WTC11 (cell line): ENCODE measurements around the gene RHOBTB3. TPM values are rescaled to one million over a fixed set of nuclear protein-coding genes. Genes with fewer than 3 reads are reported as not detected.

Experiments used
- ATAC-seq: fragments of 200-7000 bp; cut with Tn5 transposase; 2 replicates; pipeline ENCODE4 v1.10.0; 2021; ENCODE audit warnings: mild to moderate bottlenecking, moderate library complexity
- CTCF ChIA-PET: fragments of 300-600 bp; sonication (Branson Sonifier 250); formaldehyde crosslinking; loops from one replicate; lab custom pipeline; 2021; ENCODE audit warnings: antibody characterized with exemption; lab: Charles Lee
- POLR2A ChIA-PET: fragments of 350-600 bp; sonication (Branson Sonifier 250); formaldehyde crosslinking; loops from one replicate; lab custom pipeline; 2021; ENCODE audit warnings: antibody characterized with exemption; lab: Charles Lee
- DNase-seq: peaks from one replicate; pipeline ENCODE4 v3.0.0; 2021; ENCODE audit warnings: low spot score
- H3K27ac Mint-ChIP-seq: 2 replicates; pipeline ENCODE4 v1.8.0; 2021; ENCODE audit warnings: mixed read lengths
- H3K27me3 Mint-ChIP-seq: 2 replicates; pipeline ENCODE4 v1.8.0; 2021; ENCODE audit warnings: low read depth, mild to moderate bottlenecking, moderate library complexity, mixed read lengths
- H3K36me3 Mint-ChIP-seq: 2 replicates; pipeline ENCODE4 v1.8.0; 2021; ENCODE audit warnings: mixed read lengths
- H3K4me1 Mint-ChIP-seq: 2 replicates; pipeline ENCODE4 v1.8.0; 2022; ENCODE audit warnings: mixed read lengths
- H3K4me3 Mint-ChIP-seq: 2 replicates; pipeline ENCODE4 v1.8.0; 2021; ENCODE audit warnings: mild to moderate bottlenecking, moderate library complexity, mixed read lengths
- H3K9me3 Mint-ChIP-seq: 2 replicates; pipeline ENCODE4 v1.8.0; 2021; ENCODE audit warnings: mixed read lengths
- ATF6 ChIP-seq: sonication (generic); formaldehyde crosslinking; IDR thresholded peaks from 2 replicates; pipeline ENCODE4 v1.8.1; 2023; ENCODE audit warnings: mild to moderate bottlenecking, missing genetic modification reagents
- CBFB ChIP-seq: sonication (generic); formaldehyde crosslinking; IDR thresholded peaks from 2 replicates; pipeline ENCODE4 v1.8.1; 2022; ENCODE audit warnings: mild to moderate bottlenecking, low read depth, missing genetic modification reagents
- E2F4 ChIP-seq: sonication (generic); formaldehyde crosslinking; IDR thresholded peaks from 2 replicates; pipeline ENCODE4 v1.8.1; 2022; ENCODE audit warnings: low read depth, mild to moderate bottlenecking, moderate library complexity, missing genetic modification reagents, borderline replicate concordance
- GTF2I ChIP-seq: fragments of 250-450 bp; sonication (Bioruptor Pico); conservative IDR thresholded peaks from 2 replicates; pipeline ENCODE4 v1.4.0; 2021; ENCODE audit warnings: mild to moderate bottlenecking
- NR1H2 ChIP-seq: sonication (generic); formaldehyde crosslinking; IDR thresholded peaks from 2 replicates; pipeline ENCODE4 v1.9.0; 2021; ENCODE audit warnings: mild to moderate bottlenecking, moderate library complexity, missing genetic modification reagents
- NR3C1 ChIP-seq: sonication (generic); formaldehyde crosslinking; conservative IDR thresholded peaks from 2 replicates; pipeline ENCODE4 v1.8.1; 2023; ENCODE audit warnings: low read depth, mild to moderate bottlenecking, missing genetic modification reagents
- PRRX2 ChIP-seq: fragments of 250-450 bp; sonication (Bioruptor Pico); IDR thresholded peaks from 2 replicates; pipeline ENCODE4 v1.8.0; 2021; ENCODE audit warnings: mild to moderate bottlenecking
- SMAD3 ChIP-seq: sonication (generic); formaldehyde crosslinking; IDR thresholded peaks from 2 replicates; pipeline ENCODE4 v1.8.0; 2022; ENCODE audit warnings: missing genetic modification reagents, mild to moderate bottlenecking, borderline replicate concordance
- SP1 ChIP-seq: sonication (generic); formaldehyde crosslinking; conservative IDR thresholded peaks from 2 replicates; pipeline ENCODE4 v1.8.1; 2022; ENCODE audit warnings: missing genetic modification reagents
- TEAD4 ChIP-seq: sonication (generic); formaldehyde crosslinking; IDR thresholded peaks from 2 replicates; pipeline ENCODE4 v1.8.0; 2022; ENCODE audit warnings: mild to moderate bottlenecking, missing genetic modification reagents
- ZNF121 ChIP-seq: sonication (generic); formaldehyde crosslinking; IDR thresholded peaks from 2 replicates; pipeline ENCODE4 v1.8.0; 2023; ENCODE audit warnings: missing genetic modification reagents
- total RNA-seq: library from RNA; stranded (reverse); gene quantifications from 3 replicates; pipeline ENCODE4 v1.2.3, GENCODE V29; 2021
- TF ChIP-seq, protein P1 (sequence below): sonication (generic); formaldehyde crosslinking; IDR thresholded peaks from 2 replicates; pipeline ENCODE4 v1.8.1; 2023; ENCODE audit warnings: mild to moderate bottlenecking, missing genetic modification reagents
- TF ChIP-seq, protein P2 (sequence below): sonication (generic); formaldehyde crosslinking; IDR thresholded peaks from 2 replicates; pipeline ENCODE4 v1.8.0; 2022; ENCODE audit warnings: mild to moderate bottlenecking, missing genetic modification reagents
- TF ChIP-seq, protein P3 (sequence below): fragments of 250-450 bp; sonication (Bioruptor Pico); IDR thresholded peaks from 2 replicates; pipeline ENCODE4 v1.9.0; 2021; ENCODE audit warnings: mild to moderate bottlenecking, borderline replicate concordance
- TF ChIP-seq, protein P4 (sequence below): sonication (generic); formaldehyde crosslinking; IDR thresholded peaks from 2 replicates; pipeline ENCODE4 v1.8.0; 2023; ENCODE audit warnings: missing genetic modification reagents
- TF ChIP-seq, protein P5 (sequence below): sonication (generic); formaldehyde crosslinking; conservative IDR thresholded peaks from 2 replicates; pipeline ENCODE4 v1.8.1; 2023; ENCODE audit warnings: mild to moderate bottlenecking, low read depth, missing genetic modification reagents, moderate library complexity

RHOBTB3 gene
- total RNA-seq, 1 experiment from 2014 or later: 13.8 TPM

- ChIA-PET CTCF (interaction anchor here (1.1 to 2.3 kb wide), 2 partner anchors 13 to 28 kb away, joined by 3 to 12 read pairs; partner anchors contain the start of gene GLRX), POLR2A (interaction anchor here (2.1 kb wide), 1 partner anchor 13 kb away, joined by 11 read pairs; the partner anchor contains the start of gene GLRX)
- Mint-ChIP-seq H3K9me3 (peaks cover 8% of the 10 kb centered on the region), H3K4me3 (no peak overlapping the region), H3K27me3 (no peaks in the 10 kb centered on the region), H3K4me1 (peaks cover 49% of the 10 kb centered on the region), H3K36me3 (peaks cover 8% of the 10 kb centered on the region), H3K27ac (no peak overlapping the region)
- TF ChIP-seq E2F4 (CRISPR knock-in tag): no peak
- TF ChIP-seq GTF2I (CRISPR knock-in tag): no peak
- no peak for TF ChIP-seq ZNF121
- no peak for TF ChIP-seq NR1H2 (CRISPR knock-in tag)
- TF ChIP-seq, protein P1, sequence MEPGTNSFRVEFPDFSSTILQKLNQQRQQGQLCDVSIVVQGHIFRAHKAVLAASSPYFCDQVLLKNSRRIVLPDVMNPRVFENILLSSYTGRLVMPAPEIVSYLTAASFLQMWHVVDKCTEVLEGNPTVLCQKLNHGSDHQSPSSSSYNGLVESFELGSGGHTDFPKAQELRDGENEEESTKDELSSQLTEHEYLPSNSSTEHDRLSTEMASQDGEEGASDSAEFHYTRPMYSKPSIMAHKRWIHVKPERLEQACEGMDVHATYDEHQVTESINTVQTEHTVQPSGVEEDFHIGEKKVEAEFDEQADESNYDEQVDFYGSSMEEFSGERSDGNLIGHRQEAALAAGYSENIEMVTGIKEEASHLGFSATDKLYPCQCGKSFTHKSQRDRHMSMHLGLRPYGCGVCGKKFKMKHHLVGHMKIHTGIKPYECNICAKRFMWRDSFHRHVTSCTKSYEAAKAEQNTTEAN: no peak
- TF ChIP-seq, protein P2, sequence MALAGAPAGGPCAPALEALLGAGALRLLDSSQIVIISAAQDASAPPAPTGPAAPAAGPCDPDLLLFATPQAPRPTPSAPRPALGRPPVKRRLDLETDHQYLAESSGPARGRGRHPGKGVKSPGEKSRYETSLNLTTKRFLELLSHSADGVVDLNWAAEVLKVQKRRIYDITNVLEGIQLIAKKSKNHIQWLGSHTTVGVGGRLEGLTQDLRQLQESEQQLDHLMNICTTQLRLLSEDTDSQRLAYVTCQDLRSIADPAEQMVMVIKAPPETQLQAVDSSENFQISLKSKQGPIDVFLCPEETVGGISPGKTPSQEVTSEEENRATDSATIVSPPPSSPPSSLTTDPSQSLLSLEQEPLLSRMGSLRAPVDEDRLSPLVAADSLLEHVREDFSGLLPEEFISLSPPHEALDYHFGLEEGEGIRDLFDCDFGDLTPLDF (CRISPR knock-in tag): no peak
- no peak for TF ChIP-seq TEAD4 (CRISPR knock-in tag)
- TF ChIP-seq SP1: no peak
- TF ChIP-seq ATF6: no peak
- no peak for TF ChIP-seq PRRX2 (CRISPR knock-in tag)
- no peak for TF ChIP-seq CBFB
- TF ChIP-seq NR3C1 (CRISPR knock-in tag): no peak
- TF ChIP-seq, protein P3, sequence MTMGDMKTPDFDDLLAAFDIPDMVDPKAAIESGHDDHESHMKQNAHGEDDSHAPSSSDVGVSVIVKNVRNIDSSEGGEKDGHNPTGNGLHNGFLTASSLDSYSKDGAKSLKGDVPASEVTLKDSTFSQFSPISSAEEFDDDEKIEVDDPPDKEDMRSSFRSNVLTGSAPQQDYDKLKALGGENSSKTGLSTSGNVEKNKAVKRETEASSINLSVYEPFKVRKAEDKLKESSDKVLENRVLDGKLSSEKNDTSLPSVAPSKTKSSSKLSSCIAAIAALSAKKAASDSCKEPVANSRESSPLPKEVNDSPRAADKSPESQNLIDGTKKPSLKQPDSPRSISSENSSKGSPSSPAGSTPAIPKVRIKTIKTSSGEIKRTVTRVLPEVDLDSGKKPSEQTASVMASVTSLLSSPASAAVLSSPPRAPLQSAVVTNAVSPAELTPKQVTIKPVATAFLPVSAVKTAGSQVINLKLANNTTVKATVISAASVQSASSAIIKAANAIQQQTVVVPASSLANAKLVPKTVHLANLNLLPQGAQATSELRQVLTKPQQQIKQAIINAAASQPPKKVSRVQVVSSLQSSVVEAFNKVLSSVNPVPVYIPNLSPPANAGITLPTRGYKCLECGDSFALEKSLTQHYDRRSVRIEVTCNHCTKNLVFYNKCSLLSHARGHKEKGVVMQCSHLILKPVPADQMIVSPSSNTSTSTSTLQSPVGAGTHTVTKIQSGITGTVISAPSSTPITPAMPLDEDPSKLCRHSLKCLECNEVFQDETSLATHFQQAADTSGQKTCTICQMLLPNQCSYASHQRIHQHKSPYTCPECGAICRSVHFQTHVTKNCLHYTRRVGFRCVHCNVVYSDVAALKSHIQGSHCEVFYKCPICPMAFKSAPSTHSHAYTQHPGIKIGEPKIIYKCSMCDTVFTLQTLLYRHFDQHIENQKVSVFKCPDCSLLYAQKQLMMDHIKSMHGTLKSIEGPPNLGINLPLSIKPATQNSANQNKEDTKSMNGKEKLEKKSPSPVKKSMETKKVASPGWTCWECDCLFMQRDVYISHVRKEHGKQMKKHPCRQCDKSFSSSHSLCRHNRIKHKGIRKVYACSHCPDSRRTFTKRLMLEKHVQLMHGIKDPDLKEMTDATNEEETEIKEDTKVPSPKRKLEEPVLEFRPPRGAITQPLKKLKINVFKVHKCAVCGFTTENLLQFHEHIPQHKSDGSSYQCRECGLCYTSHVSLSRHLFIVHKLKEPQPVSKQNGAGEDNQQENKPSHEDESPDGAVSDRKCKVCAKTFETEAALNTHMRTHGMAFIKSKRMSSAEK (CRISPR knock-in tag): no peak
- no peak for TF ChIP-seq SMAD3 (CRISPR knock-in tag)
- TF ChIP-seq, protein P4, sequence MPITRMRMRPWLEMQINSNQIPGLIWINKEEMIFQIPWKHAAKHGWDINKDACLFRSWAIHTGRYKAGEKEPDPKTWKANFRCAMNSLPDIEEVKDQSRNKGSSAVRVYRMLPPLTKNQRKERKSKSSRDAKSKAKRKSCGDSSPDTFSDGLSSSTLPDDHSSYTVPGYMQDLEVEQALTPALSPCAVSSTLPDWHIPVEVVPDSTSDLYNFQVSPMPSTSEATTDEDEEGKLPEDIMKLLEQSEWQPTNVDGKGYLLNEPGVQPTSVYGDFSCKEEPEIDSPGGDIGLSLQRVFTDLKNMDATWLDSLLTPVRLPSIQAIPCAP (CRISPR knock-in tag): no peak
- TF ChIP-seq, protein P5, sequence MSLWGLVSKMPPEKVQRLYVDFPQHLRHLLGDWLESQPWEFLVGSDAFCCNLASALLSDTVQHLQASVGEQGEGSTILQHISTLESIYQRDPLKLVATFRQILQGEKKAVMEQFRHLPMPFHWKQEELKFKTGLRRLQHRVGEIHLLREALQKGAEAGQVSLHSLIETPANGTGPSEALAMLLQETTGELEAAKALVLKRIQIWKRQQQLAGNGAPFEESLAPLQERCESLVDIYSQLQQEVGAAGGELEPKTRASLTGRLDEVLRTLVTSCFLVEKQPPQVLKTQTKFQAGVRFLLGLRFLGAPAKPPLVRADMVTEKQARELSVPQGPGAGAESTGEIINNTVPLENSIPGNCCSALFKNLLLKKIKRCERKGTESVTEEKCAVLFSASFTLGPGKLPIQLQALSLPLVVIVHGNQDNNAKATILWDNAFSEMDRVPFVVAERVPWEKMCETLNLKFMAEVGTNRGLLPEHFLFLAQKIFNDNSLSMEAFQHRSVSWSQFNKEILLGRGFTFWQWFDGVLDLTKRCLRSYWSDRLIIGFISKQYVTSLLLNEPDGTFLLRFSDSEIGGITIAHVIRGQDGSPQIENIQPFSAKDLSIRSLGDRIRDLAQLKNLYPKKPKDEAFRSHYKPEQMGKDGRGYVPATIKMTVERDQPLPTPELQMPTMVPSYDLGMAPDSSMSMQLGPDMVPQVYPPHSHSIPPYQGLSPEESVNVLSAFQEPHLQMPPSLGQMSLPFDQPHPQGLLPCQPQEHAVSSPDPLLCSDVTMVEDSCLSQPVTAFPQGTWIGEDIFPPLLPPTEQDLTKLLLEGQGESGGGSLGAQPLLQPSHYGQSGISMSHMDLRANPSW (CRISPR knock-in tag): no peak
- DNase-seq: no peak
- ATAC-seq: no peak; the same call in 1 of the 2 replicates
These were observed 78.4 kb downstream of the RHOBTB3 start for GRCh38 chr5:95809414-95809960.
